Gastrocnemius medialis (tissue), 4 donors: Measurements from ENCODE around the gene PLXNA2. TPM values are rescaled to one million over a fixed set of nuclear protein-coding genes. Genes with fewer than 3 reads are reported as not detected.

Experiments
- ATAC-seq, 2 donors: fragments of 150-250 bp; one replicate each; pipeline ENCODE4 v1.9.1; 2016
- DNase-seq, 2 donors: peaks; one replicate each; pipeline ENCODE4 v3.0.0-alpha.2; 2019
- H3K27ac ChIP-seq, 4 donors: fragments of 200-600 bp; sonication (generic); 1 replicate in 1 of 4; 2 replicates in 3 of 4; pipeline ENCODE4 v1.5.1; 2016 to 2018; ENCODE audit warnings: mild to moderate bottlenecking in 2 of 4, moderate library complexity in 1 of 4
- H3K27me3 ChIP-seq, 3 donors: fragments of 200-600 bp; sonication (generic) in 2 of 3; 1 replicate in 1 of 3; 2 replicates in 2 of 3; pipeline versions ENCODE4 v1.5.1 to v1.6.0; 2016 to 2019; ENCODE audit warnings: mild to moderate bottlenecking in 1 of 3, moderate library complexity in 1 of 3
- H3K36me3 ChIP-seq, 2 donors: fragments of 200-600 bp; sonication (generic) in 1 of 2; one replicate each; pipeline ENCODE4 v1.5.1; 2017 to 2018
- H3K4me1 ChIP-seq, 2 donors: fragments of 200-600 bp; sonication (generic) in 1 of 2; one replicate each; pipeline ENCODE4 v1.5.1; 2016 to 2017; ENCODE audit warnings: mild to moderate bottlenecking in 2 of 2
- H3K4me3 ChIP-seq, 4 donors: fragments of 200-600 bp; sonication (generic) in 3 of 4; 1 replicate in 1 of 4; 2 replicates in 3 of 4; pipeline ENCODE4 v1.5.1; 2016 to 2019; ENCODE audit warnings: mild to moderate bottlenecking in 2 of 4
- H3K9me3 ChIP-seq, 3 donors: fragments of 200-600 bp; sonication (generic) in 2 of 3; 1 replicate in 1 of 3; 2 replicates in 2 of 3; pipeline ENCODE4 v1.5.1; 2016 to 2019
- POLR2A ChIP-seq, 2 donors: fragments of 450-650 bp; IDR thresholded peaks; one replicate each; pipeline ENCODE4 v1.6.1; 2017; ENCODE audit warnings: antibody characterized with exemption in 2 of 2, mild to moderate bottlenecking in 2 of 2, moderate library complexity in 2 of 2
- in situ Hi-C, 4 donors: fragments of 200-750 bp; cut with MboI; loops; one replicate each; pipeline versions ENCODE4 v1.15.0 to v1.8.0; 2017; ENCODE audit warnings: low sequenced_read_pairs in 4 of 4
- intact Hi-C: fragments of 100-400 bp; cut with DNase I; formaldehyde crosslinking; loops from one replicate; pipeline ENCODE4 v1.15.1; 2023; ENCODE audit warnings: low total_unique reads
- total RNA-seq, 4 donors: library from RNA; depleted of rRNA; stranded (reverse); fragments of >200 nt; gene quantifications; one replicate each; pipeline versions ENCODE4 v1.1.0 to v1.2.3, GENCODE V29; 2016
- TF ChIP-seq, protein P1 (sequence below), 5 experiments: fragments of 450-650 bp in 3 of 5; fragments of 200-600 bp in 2 of 5; sonication (generic) in 2 of 5; IDR thresholded peaks in 4 of 5; conservative IDR thresholded peaks in 1 of 5; 1 replicate in 4 of 5; 2 replicates in 1 of 5; pipeline ENCODE4 v1.5.1; 2016 to 2019; ENCODE audit warnings: antibody characterized with exemption in 5 of 5, mild to moderate bottlenecking in 3 of 5, moderate library complexity in 3 of 5

The PLXNA2 gene
- total RNA-seq, 4 donors from 2014 or later = 12.4 to 20.0 (median 16.2) TPM

DNA sequence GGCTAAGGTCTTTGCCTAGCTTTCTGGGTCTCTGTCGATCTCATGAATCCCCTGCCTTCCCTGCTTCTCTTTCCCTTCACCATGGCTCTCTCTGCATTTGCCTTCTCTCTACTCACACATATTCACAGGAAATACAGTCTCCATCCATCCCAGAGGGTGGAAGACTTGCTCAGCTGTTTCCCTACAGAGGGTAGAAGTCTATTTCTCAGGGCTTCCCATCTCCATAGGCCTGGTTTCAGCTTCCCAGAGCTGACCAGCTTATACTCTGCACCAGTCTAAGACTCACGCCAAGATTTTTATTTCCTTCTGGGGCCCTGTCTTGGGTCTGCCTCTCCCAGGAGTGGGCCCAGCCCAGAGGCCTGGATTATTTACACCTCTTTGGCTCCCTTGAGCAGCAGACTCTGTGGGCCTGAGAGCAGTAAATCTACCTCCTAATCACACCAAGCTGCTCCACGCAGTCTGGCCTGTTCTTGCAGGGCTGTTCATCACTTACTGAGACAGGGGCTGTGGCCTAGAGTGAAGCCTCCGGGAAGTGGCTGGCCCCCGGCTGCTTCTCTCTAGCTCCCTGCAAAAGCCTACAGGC lies 102.5 kb downstream of the PLXNA2 start:
- TF ChIP-seq, protein P1, sequence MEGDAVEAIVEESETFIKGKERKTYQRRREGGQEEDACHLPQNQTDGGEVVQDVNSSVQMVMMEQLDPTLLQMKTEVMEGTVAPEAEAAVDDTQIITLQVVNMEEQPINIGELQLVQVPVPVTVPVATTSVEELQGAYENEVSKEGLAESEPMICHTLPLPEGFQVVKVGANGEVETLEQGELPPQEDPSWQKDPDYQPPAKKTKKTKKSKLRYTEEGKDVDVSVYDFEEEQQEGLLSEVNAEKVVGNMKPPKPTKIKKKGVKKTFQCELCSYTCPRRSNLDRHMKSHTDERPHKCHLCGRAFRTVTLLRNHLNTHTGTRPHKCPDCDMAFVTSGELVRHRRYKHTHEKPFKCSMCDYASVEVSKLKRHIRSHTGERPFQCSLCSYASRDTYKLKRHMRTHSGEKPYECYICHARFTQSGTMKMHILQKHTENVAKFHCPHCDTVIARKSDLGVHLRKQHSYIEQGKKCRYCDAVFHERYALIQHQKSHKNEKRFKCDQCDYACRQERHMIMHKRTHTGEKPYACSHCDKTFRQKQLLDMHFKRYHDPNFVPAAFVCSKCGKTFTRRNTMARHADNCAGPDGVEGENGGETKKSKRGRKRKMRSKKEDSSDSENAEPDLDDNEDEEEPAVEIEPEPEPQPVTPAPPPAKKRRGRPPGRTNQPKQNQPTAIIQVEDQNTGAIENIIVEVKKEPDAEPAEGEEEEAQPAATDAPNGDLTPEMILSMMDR (IDR thresholded peaks at IDR 0.05 in 4 of 5, conservative IDR thresholded peaks at IDR 0.05 in 1 of 5) = no peak
- no peak for TF ChIP-seq POLR2A (IDR thresholded peaks at IDR 0.05)
- H3K4me1 ChIP-seq = peaks cover 47 to 56% of the 10 kb centered on the region in 2 donors
- in situ Hi-C loops = no loop called here

DNA sequence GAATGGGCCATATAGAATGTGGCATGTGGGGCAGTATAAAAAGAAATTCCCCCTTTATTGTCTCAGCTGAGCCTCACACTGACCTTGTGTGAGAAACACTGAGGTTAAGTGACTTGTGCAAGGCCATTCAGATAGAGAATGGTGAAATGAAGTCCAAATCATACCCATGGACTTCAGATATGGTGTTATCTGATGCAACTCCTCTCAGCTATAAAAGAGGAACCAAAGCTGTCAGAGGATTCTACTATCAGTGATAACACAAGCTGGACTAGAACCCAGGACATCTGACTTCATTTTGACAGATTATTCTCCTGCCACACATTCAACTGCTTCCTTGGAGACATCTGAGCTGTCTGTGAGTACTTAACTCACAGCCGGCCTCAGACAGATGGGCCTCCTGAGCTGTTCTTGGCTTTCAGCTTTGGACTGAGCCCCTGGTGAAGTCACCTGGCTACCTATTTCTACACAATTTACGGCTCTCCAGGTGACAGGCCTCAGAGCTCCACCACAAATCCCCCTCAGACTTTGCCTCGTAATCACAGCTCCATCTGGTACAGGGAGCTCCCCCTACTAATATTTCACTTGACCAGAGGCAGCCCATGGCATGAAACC lies 104.6 kb downstream of the PLXNA2 start:
- ATAC-seq = no peak

More for the DNA sequence above, 102.5 kb downstream of the PLXNA2 start:
- ATAC-seq (peak in 1 of 2 donors; percentile 19), DNase-seq (no peak)
- H3K27ac ChIP-seq = peak overlapping the region; percentile 2 to 61 (median 12)
- H3K27me3 ChIP-seq = no peaks in the 10 kb centered on the region
- intact Hi-C loops = no loop called here
- H3K36me3 ChIP-seq = no peaks in the 10 kb centered on the region
- no peaks in the 10 kb centered on the region for H3K9me3 ChIP-seq
- H3K4me3 ChIP-seq = no peak overlapping the region

DNA sequence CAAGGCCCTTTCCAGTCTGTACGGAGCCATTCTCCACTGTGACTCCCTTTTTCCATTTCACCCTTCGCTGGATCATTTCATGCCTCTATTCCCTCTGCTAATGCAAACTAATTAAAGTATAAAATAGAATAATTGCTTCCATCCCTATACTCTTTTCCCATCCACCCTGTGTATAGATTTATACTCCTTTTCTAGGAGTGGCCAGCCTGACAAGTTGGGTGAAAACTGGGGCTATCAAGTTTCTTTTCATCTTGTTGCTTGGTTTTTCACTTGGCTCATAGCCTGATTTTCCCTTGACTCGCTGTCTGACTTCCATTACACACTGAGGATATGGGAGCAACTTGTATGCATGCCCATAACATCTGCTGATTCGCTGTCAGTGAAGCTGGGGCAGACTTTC lies 107.0 kb downstream of the PLXNA2 start:
- ATAC-seq (peak in 1 of 2 donors; percentile 30), DNase-seq (no peak)
- TF ChIP-seq POLR2A (IDR thresholded peaks at IDR 0.05) = no peak
- TF ChIP-seq, protein P1 (IDR thresholded peaks at IDR 0.05 in 4 of 5, conservative IDR thresholded peaks at IDR 0.05 in 1 of 5) = no peak
- peak overlapping the region; percentile 71 to 86 (median 80) for H3K27ac ChIP-seq
- no peak overlapping the region for H3K4me3 ChIP-seq
- no peaks in the 10 kb centered on the region for H3K36me3 ChIP-seq
- intact Hi-C loops = no loop called here
- H3K9me3 ChIP-seq = no peaks in the 10 kb centered on the region
- H3K4me1 ChIP-seq = peaks cover 61 to 73% of the 10 kb centered on the region in 2 donors
- no peaks in the 10 kb centered on the region for H3K27me3 ChIP-seq
- in situ Hi-C loops = loop anchor here in 3 of 4 donors (10.0 kb wide), 1 partner anchor 108 kb away; the partner anchor contains the start of gene PLXNA2 (in 3 of the 3)

More for the DNA sequence above, 104.6 kb downstream of the PLXNA2 start:
- Histone ChIP-seq H3K9me3 (no peaks in the 10 kb centered on the region), H3K4me3 (no peak overlapping the region), H3K27ac (peak overlapping the region in 3 of 4 donors; percentile 13 to 35 (median 35)), H3K27me3 (no peaks in the 10 kb centered on the region), H3K4me1 (peaks cover 48 to 61% of the 10 kb centered on the region in 2 donors), H3K36me3 (no peaks in the 10 kb centered on the region)
- no peak for TF ChIP-seq POLR2A (IDR thresholded peaks at IDR 0.05)
- TF ChIP-seq, protein P1 (IDR thresholded peaks at IDR 0.05 in 4 of 5, conservative IDR thresholded peaks at IDR 0.05 in 1 of 5) = no peak
- in situ Hi-C loops (loop anchor here in 3 of 4 donors (10.0 kb wide), 1 partner anchor 105 kb away; the partner anchor contains the start of gene PLXNA2 (in 3 of the 3)), intact Hi-C loops (no loop called here)
- no peak for DNase-seq

DNA sequence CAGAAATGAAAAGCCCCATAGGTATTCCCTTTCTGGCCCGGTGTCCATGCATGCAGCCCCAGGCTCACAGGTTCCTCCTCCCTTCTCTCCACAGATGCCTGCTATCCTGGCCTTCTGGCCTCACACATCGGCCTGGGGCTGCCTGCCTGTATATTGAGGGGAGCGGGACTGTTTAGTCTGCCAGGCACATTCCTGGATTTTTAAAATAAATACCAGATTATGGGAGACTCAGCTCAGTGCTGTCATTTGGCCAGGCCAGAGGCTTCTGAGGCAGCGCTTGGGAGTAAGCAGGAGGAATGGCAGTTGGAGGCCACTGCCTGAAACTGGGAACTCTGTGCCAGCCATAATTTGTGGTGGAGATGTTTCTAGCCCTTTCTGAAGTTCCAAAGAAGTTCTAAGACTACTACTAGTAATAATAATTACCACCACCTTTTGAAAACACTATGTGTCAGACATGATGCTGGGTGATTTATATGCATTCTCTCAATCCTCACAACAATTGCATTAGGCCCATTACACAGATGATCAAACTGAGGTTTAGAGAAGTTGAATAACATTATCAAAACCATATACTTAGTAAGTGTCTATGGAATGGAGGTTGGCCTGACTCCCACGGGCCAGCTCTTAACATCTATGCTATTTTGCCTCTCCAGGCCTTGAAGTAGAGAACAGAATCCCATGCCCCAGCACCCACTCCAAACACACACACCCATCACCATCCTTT lies 107.6 kb downstream of the PLXNA2 start:
- Histone ChIP-seq H3K27ac (peak overlapping the region; percentile 71 to 86 (median 80)), H3K9me3 (no peaks in the 10 kb centered on the region), H3K4me3 (no peak overlapping the region), H3K36me3 (no peaks in the 10 kb centered on the region), H3K4me1 (peaks cover 61 to 73% of the 10 kb centered on the region in 2 donors), H3K27me3 (no peaks in the 10 kb centered on the region)
- TF ChIP-seq, protein P1 (IDR thresholded peaks at IDR 0.05 in 4 of 5, conservative IDR thresholded peaks at IDR 0.05 in 1 of 5) = no peak
- no peak for TF ChIP-seq POLR2A (IDR thresholded peaks at IDR 0.05)
- DNase-seq (no peak), ATAC-seq (no peak)
- in situ Hi-C loops (loop anchor here in 3 of 4 donors (10.0 kb wide), 1 partner anchor 108 kb away; the partner anchor contains the start of gene PLXNA2 (in 3 of the 3)), intact Hi-C loops (no loop called here)
